PC-9 (cell line): ENCODE results near the gene UBE2Q2.

Experiments
- EZH2 ChIP-seq: fragments of 200-600 bp; sonication (generic); IDR thresholded peaks from 2 replicates; pipeline ENCODE4 v1.8.0; 2017; ENCODE audit warnings: antibody characterized with exemption, low read depth
- TF ChIP-seq, protein P1 (sequence below): fragments of 200-600 bp; sonication (generic); conservative IDR thresholded peaks from 2 replicates; pipeline ENCODE4 v1.6.1; 2017; ENCODE audit warnings: mixed run types, antibody characterized with exemption, mild to moderate bottlenecking, moderate library complexity

DNA sequence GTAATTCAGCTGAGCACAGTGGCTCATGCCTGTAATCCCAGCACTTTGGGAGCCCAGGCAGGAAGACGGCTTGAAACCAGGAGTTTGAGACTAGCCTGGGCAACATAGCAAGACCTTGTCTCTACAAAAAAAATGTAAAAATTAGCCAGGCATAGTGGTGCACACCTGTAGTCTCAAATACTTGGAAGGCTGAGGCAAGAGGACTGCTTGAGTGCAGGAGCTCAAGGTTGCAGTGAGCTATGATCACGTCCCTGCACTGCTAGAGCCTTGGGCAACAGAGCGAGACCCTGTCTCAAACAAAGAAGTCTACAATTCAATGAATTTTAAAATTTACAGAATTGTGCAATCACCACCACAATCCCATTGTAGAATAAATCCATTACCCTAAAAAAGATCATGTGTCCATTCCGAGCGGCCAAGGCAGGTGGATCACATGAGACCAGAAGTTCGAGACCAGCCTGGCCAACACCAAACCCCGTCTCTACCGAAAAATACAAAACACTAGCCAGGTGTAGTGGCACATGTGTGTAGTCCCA lies 105.6 kb downstream of the UBE2Q2 start:
- TF ChIP-seq, protein P1, sequence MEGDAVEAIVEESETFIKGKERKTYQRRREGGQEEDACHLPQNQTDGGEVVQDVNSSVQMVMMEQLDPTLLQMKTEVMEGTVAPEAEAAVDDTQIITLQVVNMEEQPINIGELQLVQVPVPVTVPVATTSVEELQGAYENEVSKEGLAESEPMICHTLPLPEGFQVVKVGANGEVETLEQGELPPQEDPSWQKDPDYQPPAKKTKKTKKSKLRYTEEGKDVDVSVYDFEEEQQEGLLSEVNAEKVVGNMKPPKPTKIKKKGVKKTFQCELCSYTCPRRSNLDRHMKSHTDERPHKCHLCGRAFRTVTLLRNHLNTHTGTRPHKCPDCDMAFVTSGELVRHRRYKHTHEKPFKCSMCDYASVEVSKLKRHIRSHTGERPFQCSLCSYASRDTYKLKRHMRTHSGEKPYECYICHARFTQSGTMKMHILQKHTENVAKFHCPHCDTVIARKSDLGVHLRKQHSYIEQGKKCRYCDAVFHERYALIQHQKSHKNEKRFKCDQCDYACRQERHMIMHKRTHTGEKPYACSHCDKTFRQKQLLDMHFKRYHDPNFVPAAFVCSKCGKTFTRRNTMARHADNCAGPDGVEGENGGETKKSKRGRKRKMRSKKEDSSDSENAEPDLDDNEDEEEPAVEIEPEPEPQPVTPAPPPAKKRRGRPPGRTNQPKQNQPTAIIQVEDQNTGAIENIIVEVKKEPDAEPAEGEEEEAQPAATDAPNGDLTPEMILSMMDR = no peak
- TF ChIP-seq EZH2 = no peak
